Coronary artery (tissue), 2 donors: ENCODE data around the gene HECTD3.
"Not testable (repeated sequence)": the region's sequence is repeated elsewhere in the genome, so short reads cannot be mapped to it uniquely, and the experiment has no call there.

Experiments used
- DNase-seq: peaks from one replicate; pipeline ENCODE4 v3.0.0-alpha.2; 2017; ENCODE audit warnings: low spot score
- H3K27ac ChIP-seq, 2 donors: fragments of 200-600 bp; sonication (generic); one replicate each; pipeline ENCODE4 v1.5.1; 2016 to 2019
- H3K4me3 ChIP-seq: fragments of 200-600 bp; sonication (generic); 2 replicates; pipeline ENCODE4 v1.5.1; 2016; ENCODE audit warnings: mild to moderate bottlenecking, moderate library complexity
- TF ChIP-seq, protein P1 (sequence below): fragments of 200-600 bp; sonication (generic); IDR thresholded peaks from one replicate; pipeline ENCODE4 v1.5.1; 2019; ENCODE audit warnings: antibody characterized with exemption

The HECTD3 gene

DNA sequence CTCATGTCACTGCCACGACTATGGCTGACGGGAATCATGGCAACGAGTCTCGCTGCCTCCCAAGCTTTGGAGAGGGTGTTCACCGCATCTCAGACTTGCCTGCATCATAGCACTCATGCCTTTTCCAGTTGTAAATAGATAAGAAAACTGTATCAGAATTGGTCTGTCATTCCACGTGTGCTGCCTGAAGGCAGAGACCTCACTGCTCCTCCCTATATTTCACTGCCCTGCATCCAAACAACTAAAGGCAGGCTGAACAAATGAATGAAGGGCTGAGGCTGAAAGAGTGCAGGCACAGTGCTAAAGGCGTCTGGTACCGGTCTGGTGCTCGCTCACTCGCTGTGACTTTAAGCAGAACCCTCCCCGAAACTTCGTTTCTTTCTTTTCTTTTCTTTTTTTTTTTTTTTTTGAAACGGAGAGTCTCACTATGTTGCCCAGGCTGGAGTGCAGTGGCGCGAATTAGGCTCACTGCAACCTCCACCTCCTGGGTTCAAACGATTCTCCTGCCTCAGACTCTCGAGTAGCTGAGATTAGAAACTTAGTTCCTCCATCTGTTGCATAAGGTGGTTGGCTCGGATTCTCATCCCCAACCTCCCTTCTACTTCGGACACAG is 25.3 kb downstream of the HECTD3 start:
- no peak for DNase-seq
- H3K4me3 ChIP-seq = peak overlapping the region; percentile 95
- TF ChIP-seq, protein P1, sequence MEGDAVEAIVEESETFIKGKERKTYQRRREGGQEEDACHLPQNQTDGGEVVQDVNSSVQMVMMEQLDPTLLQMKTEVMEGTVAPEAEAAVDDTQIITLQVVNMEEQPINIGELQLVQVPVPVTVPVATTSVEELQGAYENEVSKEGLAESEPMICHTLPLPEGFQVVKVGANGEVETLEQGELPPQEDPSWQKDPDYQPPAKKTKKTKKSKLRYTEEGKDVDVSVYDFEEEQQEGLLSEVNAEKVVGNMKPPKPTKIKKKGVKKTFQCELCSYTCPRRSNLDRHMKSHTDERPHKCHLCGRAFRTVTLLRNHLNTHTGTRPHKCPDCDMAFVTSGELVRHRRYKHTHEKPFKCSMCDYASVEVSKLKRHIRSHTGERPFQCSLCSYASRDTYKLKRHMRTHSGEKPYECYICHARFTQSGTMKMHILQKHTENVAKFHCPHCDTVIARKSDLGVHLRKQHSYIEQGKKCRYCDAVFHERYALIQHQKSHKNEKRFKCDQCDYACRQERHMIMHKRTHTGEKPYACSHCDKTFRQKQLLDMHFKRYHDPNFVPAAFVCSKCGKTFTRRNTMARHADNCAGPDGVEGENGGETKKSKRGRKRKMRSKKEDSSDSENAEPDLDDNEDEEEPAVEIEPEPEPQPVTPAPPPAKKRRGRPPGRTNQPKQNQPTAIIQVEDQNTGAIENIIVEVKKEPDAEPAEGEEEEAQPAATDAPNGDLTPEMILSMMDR = no peak
- peak overlapping the region; percentile 50 to 81 for H3K27ac ChIP-seq

DNA sequence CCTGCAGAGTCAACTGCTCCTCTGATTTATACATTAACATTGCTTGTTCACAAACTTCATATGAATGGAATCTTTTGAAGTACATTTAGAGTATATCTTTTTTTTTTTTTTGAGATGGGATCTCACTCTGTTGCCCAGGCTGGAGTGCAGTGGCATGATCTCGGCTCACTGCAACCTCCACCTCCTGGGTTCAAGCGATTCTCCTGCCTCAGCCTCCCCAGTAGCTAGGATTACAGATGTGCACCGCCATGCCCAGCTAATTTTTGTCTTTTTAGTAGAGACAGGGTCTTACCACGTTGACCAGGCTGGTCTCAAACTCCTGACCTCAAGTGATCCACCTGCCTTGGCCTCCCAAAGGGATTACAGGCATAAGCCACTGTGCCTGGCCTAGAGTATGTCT is 33.8 kb downstream of the HECTD3 start:
- H3K4me3 ChIP-seq = not testable (repeated sequence)

DNA sequence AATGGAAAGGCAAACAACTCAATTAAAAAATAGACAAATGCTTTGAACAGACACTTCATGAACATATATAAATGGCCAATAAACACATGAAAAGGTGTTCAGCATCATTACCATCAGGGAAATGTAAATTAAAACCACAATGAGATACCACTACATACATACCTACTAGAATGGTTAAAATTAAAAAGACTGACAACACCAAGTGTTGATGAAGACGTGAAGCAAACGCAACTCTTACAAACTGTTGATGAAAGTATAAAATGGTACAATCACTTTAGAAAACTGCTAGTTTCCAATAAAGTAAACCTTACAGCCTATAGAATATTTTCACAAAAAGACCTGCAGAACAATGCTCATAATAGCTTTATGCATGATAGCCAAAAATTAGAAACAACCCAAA is 34.9 kb downstream of the HECTD3 start:
- H3K27ac ChIP-seq = no peak overlapping the region
- TF ChIP-seq, protein P1 = no peak
- no peak overlapping the region for H3K4me3 ChIP-seq
- no peak for DNase-seq

More for the DNA sequence above, 33.8 kb downstream of the HECTD3 start:
- not testable (repeated sequence) for H3K27ac ChIP-seq, DNase-seq

DNA sequence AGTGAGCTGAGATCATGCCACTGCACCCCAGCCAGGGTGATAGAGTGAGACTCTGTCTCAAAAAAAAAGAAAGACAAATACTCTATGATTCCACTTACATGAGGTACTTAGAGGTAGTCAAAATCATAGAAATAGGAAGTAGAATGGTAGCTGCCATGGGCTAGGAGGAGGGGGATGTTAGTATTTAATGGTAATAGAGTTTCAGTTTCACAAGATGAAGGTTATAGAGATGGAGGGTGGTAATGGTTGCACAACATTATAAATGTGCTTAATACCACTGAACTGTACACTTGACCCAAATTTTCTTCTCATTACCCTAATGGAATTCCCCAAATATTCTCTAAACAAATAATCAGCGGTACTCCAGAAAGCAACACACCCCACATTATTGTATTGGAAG is 37.5 kb downstream of the HECTD3 start:
- H3K4me3 ChIP-seq = no peak overlapping the region
- DNase-seq = no peak
- TF ChIP-seq, protein P1 = no peak
- H3K27ac ChIP-seq = no peak overlapping the region

DNA sequence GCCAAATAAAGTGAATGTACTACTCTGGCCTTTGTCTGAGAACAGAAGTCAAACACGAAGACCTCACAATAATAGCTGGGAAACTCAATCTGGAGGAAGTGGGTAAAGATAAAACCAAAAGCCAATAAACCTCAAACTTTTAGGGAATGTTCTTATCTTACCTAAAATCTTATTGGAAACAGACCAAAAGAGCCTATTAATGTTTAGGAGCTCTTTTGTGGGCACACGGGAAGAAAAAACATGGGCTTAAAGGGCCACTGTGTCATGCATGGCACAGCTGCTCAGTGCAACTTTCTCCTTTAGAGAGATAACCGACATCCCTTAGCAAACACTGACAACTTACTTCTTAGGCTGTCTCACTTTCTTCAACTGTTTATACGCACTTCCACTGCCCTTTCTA is 40.8 kb downstream of the HECTD3 start:
- no peak for DNase-seq
- Histone ChIP-seq H3K4me3 (no peak overlapping the region), H3K27ac (no peak overlapping the region)
- TF ChIP-seq, protein P1 = no peak

DNA sequence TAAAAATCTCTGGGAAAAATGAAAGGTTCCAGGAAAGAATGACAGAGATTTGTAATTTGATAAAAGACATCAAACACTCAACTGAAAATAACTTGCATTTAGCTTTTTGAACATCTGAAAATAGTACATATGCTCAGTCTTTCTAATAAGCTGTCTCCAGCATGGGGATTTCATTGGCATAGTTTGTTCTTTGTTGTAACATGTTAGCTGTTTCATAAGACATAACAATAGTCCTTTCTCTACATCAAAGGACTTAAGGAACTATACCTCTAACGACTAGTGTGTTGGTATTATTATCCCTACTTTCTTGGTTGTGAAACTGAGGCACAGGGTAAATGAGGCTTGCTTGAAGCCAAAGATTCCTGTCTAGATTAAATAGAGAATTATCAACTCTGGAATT is 46.7 kb downstream of the HECTD3 start:
- no peak for DNase-seq
- no peak overlapping the region for H3K4me3 ChIP-seq
- no peak overlapping the region for H3K27ac ChIP-seq

DNA sequence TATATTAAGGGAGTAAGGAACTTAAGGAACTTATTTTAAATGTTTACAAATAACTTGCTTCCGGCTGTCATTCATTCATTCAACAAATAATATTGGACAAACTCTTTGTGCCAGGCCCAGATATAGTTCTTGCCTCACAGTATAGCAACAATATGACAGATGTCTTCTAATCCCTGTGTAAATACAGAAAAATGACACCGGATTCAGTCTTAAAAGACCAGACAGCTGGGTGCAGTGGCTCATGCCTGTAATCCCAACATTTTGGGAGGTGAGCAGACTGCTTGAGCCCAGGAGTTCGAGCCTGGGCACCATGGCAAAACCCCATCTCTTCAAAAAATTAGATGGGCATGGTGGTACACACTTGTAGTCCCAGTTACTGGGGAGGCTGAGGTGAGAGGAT is 48.4 kb downstream of the HECTD3 start:
- Histone ChIP-seq H3K27ac (no peak overlapping the region), H3K4me3 (no peak overlapping the region)
- TF ChIP-seq, protein P1 = no peak
- no peak for DNase-seq

More for the DNA sequence above, 46.7 kb downstream of the HECTD3 start:
- TF ChIP-seq, protein P1 = no peak

DNA sequence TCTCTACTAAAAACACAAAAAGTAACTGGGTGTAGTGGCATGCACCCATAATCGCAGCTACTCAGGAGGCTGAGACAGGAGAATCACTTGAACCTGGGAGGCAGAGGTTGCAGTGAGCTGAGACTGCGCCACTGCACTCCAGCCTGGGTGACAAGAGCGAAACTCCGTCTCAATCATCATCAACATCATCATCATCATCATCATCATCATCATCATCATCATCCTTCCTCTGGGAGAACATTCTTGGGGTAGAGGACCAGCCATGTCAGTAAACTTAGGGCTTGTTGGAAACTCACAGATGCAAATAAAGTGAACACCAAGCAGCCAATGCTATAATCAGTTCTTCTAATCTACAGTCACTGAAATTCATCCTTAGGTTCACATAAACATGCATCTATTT is 49.1 kb downstream of the HECTD3 start:
- H3K4me3 ChIP-seq, DNase-seq, H3K27ac ChIP-seq: not testable (repeated sequence)

DNA sequence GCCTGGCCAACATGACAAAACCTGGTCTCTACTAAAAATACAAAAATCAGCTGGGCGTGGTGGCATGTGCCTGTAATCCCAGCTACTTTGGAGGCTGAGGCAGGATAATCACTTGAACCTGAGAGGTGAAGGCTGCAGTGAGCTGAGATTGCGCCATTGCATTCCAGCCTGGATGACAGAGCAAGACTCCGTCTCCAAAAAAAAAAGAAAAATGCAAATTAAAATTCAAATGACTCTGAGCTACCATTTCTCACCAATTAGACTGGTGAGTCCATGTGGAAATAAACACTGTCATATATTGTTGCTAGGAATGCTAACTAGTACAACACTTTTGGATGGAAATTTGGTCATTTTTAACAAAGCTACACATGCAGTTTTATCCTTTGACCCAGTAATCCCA is 53.6 kb downstream of the HECTD3 start:
- H3K4me3 ChIP-seq, DNase-seq: not testable (repeated sequence)

DNA sequence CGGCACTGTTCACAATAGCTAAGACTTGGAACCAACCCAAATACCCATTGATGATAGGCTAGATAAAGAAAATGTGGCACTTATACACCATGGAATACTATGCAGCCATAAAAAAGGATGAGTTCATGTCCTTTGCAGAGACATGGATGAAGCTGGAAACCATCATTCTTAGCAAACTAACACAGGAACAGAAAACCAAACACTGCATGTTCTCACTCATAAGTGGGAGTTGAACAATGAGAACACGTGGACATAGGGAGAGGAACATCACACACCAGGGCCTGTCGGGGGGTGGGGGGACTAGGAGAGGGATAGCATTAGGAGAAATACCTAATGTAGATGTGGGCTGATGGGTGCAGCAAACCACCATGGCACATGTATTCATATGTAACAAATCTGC is 55.0 kb downstream of the HECTD3 start:
- H3K4me3 ChIP-seq, DNase-seq, H3K27ac ChIP-seq: not testable (repeated sequence)

More for the DNA sequence above, 53.6 kb downstream of the HECTD3 start:
- H3K27ac ChIP-seq = not testable (repeated sequence)
